Endometrial microvascular endothelial cells (primary cell): ENCODE measurements around the gene RIOX2. TPM values are rescaled to one million over a fixed set of nuclear protein-coding genes. Genes with fewer than 3 reads are reported as not detected.

Experiments
- in situ Hi-C: cut with HindIII; loops from 2 replicates; pipeline ENCODE4 v1.10.0; 2017; ENCODE audit warnings: low sequenced_read_pairs, low pct_unique_long_range_greater_than_20kb; ENCODE audit errors: inconsistent ontology term
- total RNA-seq: library from RNA; depleted of rRNA; stranded (reverse); fragments of >200 nt; gene quantifications from one replicate; pipeline ENCODE4 v1.2.3, GENCODE V29; 2015; ENCODE audit errors: inconsistent ontology term

RIOX2 gene
- total RNA-seq, 1 donor from 2014 or later = 50.0 TPM

DNA sequence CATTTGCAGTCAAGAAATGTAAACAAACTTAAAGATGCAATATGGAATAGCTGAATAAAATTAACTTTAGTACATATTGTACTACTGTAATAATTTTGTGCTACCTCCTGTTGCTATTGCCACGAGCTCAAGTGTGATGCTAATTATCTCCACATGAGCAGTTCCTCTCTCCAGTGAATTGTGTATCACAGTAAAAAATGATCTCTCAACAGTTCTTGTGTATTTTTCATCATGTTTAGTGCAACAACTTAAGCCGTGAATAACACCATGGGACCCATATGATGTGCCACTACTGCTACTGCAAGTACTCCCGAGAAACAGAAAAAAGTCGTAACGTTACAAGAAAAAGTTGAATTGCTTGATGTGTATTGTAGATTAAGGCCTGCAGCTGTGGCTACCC, 12.4 kb downstream of the RIOX2 start:
- in situ Hi-C loops = no loop called here

- in situ Hi-C loops = no loop called here
Observed at GRCh38 chr3:97958796-97959195, 13.4 kb downstream of the RIOX2 start.

GRCh38 chr3:97958396-97958795, 13.8 kb downstream of the RIOX2 start:
- in situ Hi-C loops = no loop called here

GRCh38 chr3:97957617-97958311, 14.5 kb downstream of the RIOX2 start:
- in situ Hi-C loops = no loop called here

DNA sequence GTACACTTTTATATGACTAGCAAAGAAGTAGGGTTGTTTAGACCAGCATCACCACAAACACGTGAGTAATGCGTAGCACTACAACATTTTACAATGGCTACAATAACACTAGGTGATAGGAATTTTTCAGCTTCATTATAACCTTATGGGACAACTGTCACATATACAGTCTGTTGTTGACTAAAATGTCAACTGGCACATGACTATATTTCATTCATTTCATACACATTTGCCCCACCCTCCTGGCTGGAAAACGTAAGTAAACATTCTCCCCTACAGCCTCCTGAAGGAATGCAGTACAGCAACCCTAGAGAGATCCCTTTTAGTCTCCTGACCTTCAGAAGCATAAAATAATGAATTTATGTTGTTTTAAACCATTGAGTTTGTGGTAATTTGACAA, 16.2 kb downstream of the RIOX2 start:
- in situ Hi-C loops = no loop called here

DNA sequence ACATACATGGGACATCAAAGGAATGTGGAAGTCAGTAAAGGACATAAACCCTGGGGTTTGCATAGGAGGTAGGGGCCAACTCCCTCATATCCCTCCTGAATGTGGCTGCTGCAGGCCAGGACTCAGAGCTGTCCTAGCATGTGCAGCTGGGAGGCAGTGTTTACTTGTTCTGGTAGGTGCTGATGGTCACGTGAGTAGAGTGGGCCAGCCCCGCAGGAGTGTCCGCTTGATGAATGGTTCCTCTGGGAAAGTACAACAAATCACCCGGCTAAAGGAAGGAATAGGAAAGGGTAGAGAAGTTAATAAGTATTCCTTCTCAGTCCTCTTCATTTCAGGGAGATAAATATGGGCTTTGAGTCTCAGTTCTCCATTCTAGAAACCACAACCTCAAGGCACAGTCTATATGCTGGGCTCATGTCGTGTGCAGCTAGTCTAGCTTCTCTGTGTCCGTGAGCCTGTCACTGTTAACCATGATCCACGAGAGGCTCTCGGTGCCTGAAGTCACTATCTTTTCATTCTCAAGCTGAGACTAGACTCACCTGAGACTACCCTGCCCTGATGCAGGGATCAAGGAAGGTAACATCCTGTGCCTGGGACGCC, 17.9 kb downstream of the RIOX2 start:
- in situ Hi-C loops = no loop called here

GRCh38 chr3:97952872-97953271, 19.4 kb downstream of the RIOX2 start:
- in situ Hi-C loops = no loop called here

GRCh38 chr3:97952280-97952679, 20.0 kb downstream of the RIOX2 start:
- in situ Hi-C loops = no loop called here

DNA sequence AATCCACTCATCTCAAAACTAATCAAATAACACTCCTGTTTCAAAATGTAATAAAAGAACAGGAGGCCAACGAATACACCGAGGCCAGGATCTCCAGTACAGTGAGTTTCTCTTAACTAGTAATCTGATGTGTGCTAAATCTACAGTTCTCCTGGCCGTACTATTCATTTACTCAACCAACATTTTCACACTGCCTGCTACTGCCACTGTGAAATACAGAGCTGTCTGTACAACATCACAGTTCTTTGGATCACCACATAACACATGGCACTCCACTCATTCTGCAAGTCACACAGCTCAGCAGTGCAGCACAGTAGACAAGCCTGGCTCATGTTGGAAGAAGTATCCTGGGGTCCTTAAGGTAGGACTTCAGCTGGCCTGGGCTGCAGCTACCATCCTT, 21.9 kb downstream of the RIOX2 start:
- in situ Hi-C loops = no loop called here

DNA sequence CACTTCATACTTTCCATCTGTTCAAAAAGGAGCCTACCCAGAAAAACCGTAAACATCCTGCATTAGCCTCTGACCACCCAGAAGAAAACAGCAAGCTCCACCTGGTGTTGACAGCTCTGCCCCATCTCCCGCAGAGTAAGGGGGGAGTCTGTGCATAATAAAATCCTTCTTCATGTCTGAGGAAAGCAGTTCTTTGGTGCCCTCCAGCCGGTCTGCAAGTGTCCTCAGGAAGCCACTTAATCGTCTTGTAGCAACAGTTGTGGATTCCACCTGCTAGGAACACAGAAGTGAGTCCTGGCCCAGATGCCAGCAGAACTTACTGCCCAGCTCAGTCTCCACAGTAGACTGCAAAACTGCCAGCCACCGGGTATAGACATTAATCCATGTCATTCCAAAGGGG, 22.5 kb downstream of the RIOX2 start:
- in situ Hi-C loops = no loop called here

- in situ Hi-C loops = no loop called here
Observed at GRCh38 chr3:97949110-97949485, 23.1 kb downstream of the RIOX2 start.

DNA sequence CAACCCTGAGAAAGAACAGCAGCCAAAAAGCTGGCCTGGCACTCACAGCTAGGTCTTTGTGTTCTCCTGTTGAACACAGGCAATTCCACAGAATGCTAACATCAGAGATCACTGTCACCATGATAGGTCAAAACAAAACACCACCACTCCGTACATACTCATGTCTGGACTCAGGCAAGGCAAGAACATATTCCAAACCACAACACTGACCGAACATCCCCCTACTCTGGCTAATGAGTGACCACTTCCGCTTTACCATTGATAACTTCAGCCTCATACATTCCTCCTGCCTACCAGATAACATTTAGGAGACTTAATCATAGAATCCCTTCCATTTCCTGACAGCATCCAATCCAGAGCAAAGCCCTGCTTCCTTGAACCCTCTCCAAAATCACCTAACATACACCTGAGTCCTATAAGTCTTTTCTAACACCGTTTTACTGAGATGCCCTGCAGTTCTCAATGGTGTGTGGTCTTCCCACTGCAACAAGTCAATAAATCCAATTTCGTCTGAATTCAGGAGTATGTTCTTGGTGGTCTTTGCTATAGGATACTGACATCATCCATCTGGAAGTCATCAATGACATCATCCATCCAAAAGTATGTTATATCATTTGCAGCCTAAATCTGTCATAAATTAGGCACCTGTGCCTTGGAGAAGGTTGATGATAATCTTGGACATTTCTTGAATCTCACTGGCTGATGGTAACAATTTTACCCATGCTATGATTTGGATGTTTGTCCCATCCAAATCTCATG, 23.7 kb downstream of the RIOX2 start:
- in situ Hi-C loops = no loop called here

GRCh38 chr3:97942801-97943546, 29.3 kb downstream of the RIOX2 start:
- in situ Hi-C loops = no loop called here

- in situ Hi-C loops = no loop called here
Observed at GRCh38 chr3:97940034-97940433, 32.2 kb downstream of the RIOX2 start.

- in situ Hi-C loops = no loop called here
Observed at GRCh38 chr3:97939401-97939800, 32.8 kb downstream of the RIOX2 start.

DNA sequence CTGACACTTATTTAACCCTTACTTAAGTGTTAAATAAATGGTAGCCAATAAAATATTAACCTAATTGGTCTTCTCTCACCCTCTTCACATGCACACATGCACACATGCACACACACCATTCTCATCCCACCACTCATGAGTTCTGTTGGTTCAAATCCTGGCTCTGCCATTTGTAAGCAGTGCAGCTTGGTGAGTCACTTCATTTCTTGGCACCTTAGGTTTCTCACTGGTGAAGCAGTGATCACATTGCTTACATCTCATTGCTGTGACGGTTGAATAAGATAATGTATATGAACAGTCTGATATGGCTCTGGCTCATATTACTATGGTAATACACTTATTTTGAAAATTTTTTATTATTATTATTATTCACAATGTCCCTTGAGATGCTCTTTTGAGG, 33.8 kb downstream of the RIOX2 start:
- in situ Hi-C loops = no loop called here

DNA sequence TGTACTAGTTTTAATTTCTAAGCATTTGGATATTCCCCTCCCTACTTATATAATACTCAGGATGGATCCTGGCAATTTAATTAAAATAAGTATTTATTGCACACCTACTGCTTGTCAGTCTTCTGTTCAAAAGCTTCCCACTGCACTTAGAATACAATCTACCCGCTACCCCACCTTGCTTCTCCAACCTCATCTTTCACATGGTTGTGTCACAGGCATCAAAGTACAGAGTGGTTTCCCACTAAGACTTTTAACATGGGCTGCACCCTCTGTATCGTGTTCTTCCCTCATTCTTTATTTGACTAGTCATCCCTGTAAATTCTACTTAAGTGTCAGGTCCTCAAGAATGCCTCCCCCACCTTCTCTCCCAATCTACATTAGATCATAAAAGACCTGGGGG, 35.0 kb downstream of the RIOX2 start:
- in situ Hi-C loops = no loop called here

GRCh38 chr3:97935842-97936241, 36.4 kb downstream of the RIOX2 start:
- in situ Hi-C loops = no loop called here

DNA sequence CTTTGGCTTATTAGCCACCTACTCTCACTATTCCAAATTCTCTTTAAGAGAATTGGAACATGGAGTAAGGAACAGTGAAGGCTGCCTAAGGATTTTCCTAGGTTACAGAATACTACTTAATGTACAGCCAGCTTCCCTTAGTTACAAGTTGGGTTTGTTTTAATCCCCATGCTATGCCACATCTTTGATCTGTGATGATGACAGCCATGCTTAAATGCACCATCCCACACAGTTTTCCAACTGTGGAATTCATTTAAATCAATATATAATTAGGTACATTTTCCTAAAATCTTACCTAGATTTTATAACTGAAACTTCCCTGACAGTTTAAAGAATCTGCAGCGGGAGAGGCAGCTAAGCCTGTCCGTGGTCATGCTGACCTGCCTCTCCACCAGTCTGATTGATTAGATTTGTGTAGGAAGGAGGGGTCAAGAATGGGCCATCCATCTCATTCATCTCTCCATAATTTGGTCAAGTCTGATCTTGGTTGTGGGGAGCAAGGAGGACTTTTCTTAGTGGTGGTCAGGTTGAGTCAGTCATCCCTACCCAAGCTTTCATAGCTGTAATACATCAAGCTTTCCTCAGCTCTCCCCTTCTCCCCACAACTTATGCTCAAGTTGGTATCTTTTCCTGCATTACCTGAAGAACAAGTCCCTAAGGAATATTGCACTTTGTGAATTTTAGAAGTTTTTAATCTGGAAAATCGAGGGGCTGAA, 37.1 kb downstream of the RIOX2 start:
- in situ Hi-C loops = no loop called here
